Measurements from ENCODE around the gene FCHSD1.

DNA sequence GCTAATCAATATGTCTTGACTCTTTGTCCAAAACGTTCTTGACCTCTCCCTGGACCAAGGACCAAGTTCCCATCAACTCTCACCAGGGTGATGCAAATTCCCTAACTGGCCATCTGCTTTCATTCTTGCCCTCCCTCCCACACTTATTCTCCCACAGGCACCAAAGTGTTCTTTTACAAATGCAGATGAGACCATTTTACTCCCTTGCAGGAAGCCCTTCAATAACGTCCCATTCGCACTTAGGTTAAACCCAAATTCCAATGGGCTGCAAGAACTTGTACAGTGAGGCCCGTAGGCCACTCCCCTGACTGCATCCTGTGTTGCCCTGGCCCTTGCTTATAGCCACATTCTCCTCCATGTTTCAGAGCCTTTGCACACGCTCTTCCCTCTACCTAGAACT lies 23.5 kb upstream of the FCHSD1 start:
- TF ChIP-seq ZNF274 (IDR thresholded peaks at IDR 0.05; ENCODE audit: low read depth, low read length) (no peak), SUZ12 (IDR thresholded peaks at IDR 0.05; ENCODE audit: extremely low read depth, insufficient read depth, insufficient read length) (no peak), YY1 (IDR thresholded peaks at IDR 0.05; ENCODE audit: insufficient read depth, insufficient read length) (no peak)
